Lung (tissue), 12 donors: ENCODE data around the gene YBX2. TPM values are rescaled to one million over a fixed set of nuclear protein-coding genes. Genes with fewer than 3 reads are reported as not detected.

Experiments
- ATAC-seq: fragments of 200-7000 bp; cut with Tn5 transposase; one replicate; pipeline ENCODE4 v1.9.1; 2020; ENCODE audit warnings: moderate number of reproducible peaks; ENCODE audit not compliant: insufficient read depth, low FRiP score
- DNase-seq, 3 donors: peaks; one replicate each; pipeline ENCODE4 v3.0.0-alpha.2; 2013 to 2017
- H3K27ac ChIP-seq, 2 donors: one replicate each; pipeline ENCODE4 v1.5.1; 2013; ENCODE audit warnings: mild to moderate bottlenecking in 2 of 2, moderate library complexity in 2 of 2, control low read depth in 1 of 2, inconsistent platforms in 1 of 2, low read depth in 1 of 2, low read length in 1 of 2
- H3K27me3 ChIP-seq, 3 donors: one replicate each; pipeline ENCODE4 v1.5.1; 2013; ENCODE audit warnings: low read length in 2 of 3; ENCODE audit not compliant: control insufficient read depth in 3 of 3, insufficient read depth in 3 of 3
- H3K36me3 ChIP-seq, 4 donors: one replicate each; pipeline ENCODE4 v1.5.1; 2013; ENCODE audit warnings: low read length in 4 of 4, mild to moderate bottlenecking in 1 of 4, moderate library complexity in 1 of 4; ENCODE audit not compliant: control insufficient read depth in 4 of 4, insufficient read depth in 4 of 4
- H3K4me1 ChIP-seq, 5 donors: one replicate each; pipeline ENCODE4 v1.5.1; 2013; ENCODE audit warnings: low read length in 5 of 5, mild to moderate bottlenecking in 2 of 5, moderate library complexity in 1 of 5; ENCODE audit not compliant: control insufficient read depth in 5 of 5, insufficient read depth in 5 of 5
- H3K4me3 ChIP-seq: one replicate; pipeline ENCODE4 v1.5.1; 2013; ENCODE audit warnings: mild to moderate bottlenecking, control low read depth, moderate library complexity
- H3K9ac ChIP-seq, 2 donors: one replicate each; pipeline ENCODE4 v1.5.1; 2013; ENCODE audit warnings: low read length in 2 of 2, control low read depth in 1 of 2; ENCODE audit not compliant: insufficient read depth in 1 of 2
- H3K9me3 ChIP-seq, 4 donors: one replicate each; pipeline ENCODE4 v1.5.1; 2013; ENCODE audit warnings: low read length in 3 of 4, mild to moderate bottlenecking in 1 of 4, moderate library complexity in 1 of 4; ENCODE audit not compliant: control insufficient read depth in 4 of 4, insufficient read depth in 3 of 4
- CTCF ChIP-seq: IDR thresholded peaks from 2 replicates; pipeline ENCODE4 v1.5.1; 2012; ENCODE audit warnings: mild to moderate bottlenecking; ENCODE audit errors: control extremely low read depth, extremely low read depth
- WGBS, 2 donors: extraction: QIAGEN DNeasy Blood & Tissue Kit; methylation state at CpG; one replicate each; pipeline ENCODE4 v1.1.7; 2013; 5-methylcytosine and 5-hydroxymethylcytosine counted together
- polyA plus RNA-seq, 2 donors: library from polyadenylated mRNA; stranded (reverse); fragments of 200-250 nt; gene quantifications; one replicate each; pipeline ENCODE4 v1.2.1, GENCODE V29; 2013
- total RNA-seq, 2 donors: library from RNA; depleted of rRNA in 1 of 2; stranded (reverse); fragments of >200 nt in 1 of 2; gene quantifications; one replicate each; pipeline ENCODE4 v1.2.1, GENCODE V29; 2014 to 2021
- donor health status: control.
- donor health status: control.
- donor health status: Bipolar disorder and iron deficiency.
- donor health status: healthy.
- donor health status: DM: yes; HTN: yes; CAD: no.

YBX2 gene
- total and polyA plus RNA-seq, 4 donors = 0.03 to 0.57 (median 0.40) TPM

- TF ChIP-seq CTCF = no peak
- H3K36me3 ChIP-seq = peaks cover 8 to 33% (median 27%) of the 10 kb centered on the region in 4 donors
- H3K27me3 ChIP-seq = no peaks in the 10 kb centered on the region
- peak overlapping the region in 1 of 2 donors; percentile 87 for H3K9ac ChIP-seq
- 32 to 66% methylated on average over 2 of the region's 2 CpGs for WGBS, 2 donors
- H3K4me3 ChIP-seq = peak overlapping the region; percentile 39
- H3K27ac ChIP-seq = peak overlapping the region; percentile 93
- DNase-seq = no peak
- ATAC-seq = no peak
- H3K9me3 ChIP-seq = no peaks in the 10 kb centered on the region
- peaks cover 0 to 23% (median 14%) of the 10 kb centered on the region in 5 donors for H3K4me1 ChIP-seq
These were observed 51.0 kb downstream of the YBX2 start for GRCh38 chr17:7243453-7243729.

- TF ChIP-seq CTCF = peak; percentile 10
- peak; percentile 97 to 99 (median 98) for DNase-seq
- peak; percentile 47 for ATAC-seq
- peak overlapping the region; percentile 93 for H3K27ac ChIP-seq
- peak overlapping the region; percentile 7 to 99 for H3K9ac ChIP-seq
- H3K9me3 ChIP-seq = no peaks in the 10 kb centered on the region
- H3K4me1 ChIP-seq = peaks cover 0 to 23% (median 14%) of the 10 kb centered on the region in 5 donors
- no peaks in the 10 kb centered on the region for H3K27me3 ChIP-seq
- H3K4me3 ChIP-seq = peak overlapping the region; percentile 39
- WGBS, 2 donors = 1% methylated on average over 45 to 49 of the region's 49 CpGs
- H3K36me3 ChIP-seq = peaks cover 8 to 33% (median 27%) of the 10 kb centered on the region in 4 donors
These were observed 51.6 kb downstream of the YBX2 start for GRCh38 chr17:7242717-7243452.

- ATAC-seq (peak; percentile 74), DNase-seq (peak; percentile 97 to 98 (median 98))
- Histone ChIP-seq H3K27me3 (no peaks in the 10 kb centered on the region), H3K9me3 (no peaks in the 10 kb centered on the region), H3K4me3 (peak within 1 kb of the TSS; percentile 83), H3K9ac (peak within 1 kb of the TSS; percentile 94 to 99), H3K27ac (peak within 1 kb of the TSS; percentile 94 to 97), H3K4me1 (peaks cover 4 to 29% (median 14%) of the 10 kb centered on the region in 5 donors), H3K36me3 (peaks cover 8 to 33% (median 28%) of the 10 kb centered on the region in 4 donors)
- TF ChIP-seq CTCF = no peak
- 0% methylated on average over 59 to 62 of the region's 62 CpGs for WGBS, 2 donors
These were observed 52.4 kb downstream of the YBX2 start, which contains the start of gene GABARAP for GRCh38 chr17:7241783-7242716. TSS of gene GABARAP (minus strand) at chr17:7242449. CDS start at chr17:7242330, 119 bp downstream.
